AG09319 (cell line): Measurements from ENCODE around the gene CCR8.
A peak's percentile ranks its signal among the peaks of the same experiment; 100 is the strongest.

ENCODE experiments used
- DNase-seq: peaks from one replicate; pipeline ENCODE4 v3.0.0-alpha.2; 2010; ENCODE audit warnings: low read depth; ENCODE audit errors: extremely low read depth
- TF ChIP-seq, protein P1 (sequence below): IDR thresholded peaks from 2 replicates; pipeline ENCODE4 v1.5.1; 2011; ENCODE audit warnings: low read depth, mild to moderate bottlenecking, inconsistent platforms, low read length, moderate library complexity

Gene CCR8

DNA sequence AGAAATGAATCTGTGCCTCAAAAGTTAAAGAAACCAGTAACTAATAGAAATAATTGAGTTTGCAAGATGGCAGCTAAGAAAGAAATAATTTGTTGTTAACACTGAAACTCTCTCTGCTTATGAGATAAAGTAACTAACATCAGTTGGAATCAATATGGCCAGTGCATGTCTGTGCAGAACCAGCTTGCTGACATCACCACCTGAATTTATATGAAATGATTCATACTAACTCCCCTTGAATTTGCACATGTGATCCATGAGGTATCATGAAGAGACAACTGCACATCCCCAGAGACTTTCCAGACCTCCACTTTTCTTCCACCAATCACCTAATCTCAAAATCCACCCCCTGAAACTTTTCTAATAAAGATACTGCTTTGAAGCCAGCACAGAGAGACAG lies 43.3 kb downstream of the CCR8 start:
- no peak for DNase-seq
- TF ChIP-seq, protein P1, sequence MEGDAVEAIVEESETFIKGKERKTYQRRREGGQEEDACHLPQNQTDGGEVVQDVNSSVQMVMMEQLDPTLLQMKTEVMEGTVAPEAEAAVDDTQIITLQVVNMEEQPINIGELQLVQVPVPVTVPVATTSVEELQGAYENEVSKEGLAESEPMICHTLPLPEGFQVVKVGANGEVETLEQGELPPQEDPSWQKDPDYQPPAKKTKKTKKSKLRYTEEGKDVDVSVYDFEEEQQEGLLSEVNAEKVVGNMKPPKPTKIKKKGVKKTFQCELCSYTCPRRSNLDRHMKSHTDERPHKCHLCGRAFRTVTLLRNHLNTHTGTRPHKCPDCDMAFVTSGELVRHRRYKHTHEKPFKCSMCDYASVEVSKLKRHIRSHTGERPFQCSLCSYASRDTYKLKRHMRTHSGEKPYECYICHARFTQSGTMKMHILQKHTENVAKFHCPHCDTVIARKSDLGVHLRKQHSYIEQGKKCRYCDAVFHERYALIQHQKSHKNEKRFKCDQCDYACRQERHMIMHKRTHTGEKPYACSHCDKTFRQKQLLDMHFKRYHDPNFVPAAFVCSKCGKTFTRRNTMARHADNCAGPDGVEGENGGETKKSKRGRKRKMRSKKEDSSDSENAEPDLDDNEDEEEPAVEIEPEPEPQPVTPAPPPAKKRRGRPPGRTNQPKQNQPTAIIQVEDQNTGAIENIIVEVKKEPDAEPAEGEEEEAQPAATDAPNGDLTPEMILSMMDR, result no peak

DNA sequence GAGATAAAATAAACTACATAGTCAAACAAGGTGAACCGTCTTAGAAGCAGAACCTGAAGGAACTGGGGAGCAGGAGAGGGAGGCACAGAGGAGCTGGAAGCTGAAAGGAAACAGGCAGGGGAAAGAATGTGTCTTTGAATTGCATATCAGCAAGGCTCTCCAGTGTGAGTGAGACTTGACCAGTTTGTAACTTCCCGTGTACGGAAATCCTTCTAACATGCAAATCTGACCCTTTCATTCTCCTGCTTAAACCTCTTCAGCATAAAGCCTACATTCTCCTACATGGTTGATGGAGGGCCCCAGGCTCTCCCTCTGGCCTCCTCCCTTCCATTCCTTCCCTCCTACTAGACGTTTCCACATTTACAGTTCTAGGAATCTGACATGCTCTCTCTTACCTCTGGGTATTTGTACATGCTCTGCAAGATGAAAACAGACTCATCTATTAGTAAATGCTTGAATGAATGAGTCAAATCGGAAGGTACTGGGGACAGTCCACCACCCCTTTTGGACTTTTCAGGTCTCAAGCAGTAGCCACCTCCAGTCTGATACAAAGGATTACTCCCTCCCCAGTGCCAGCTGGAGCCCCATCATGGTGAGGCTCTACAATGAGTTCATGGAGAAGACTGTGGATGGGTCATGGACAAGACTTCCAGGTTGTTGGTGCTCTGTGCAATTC lies 47.6 kb downstream of the CCR8 start:
- TF ChIP-seq, protein P1, result no peak
- DNase-seq, result no peak

DNA sequence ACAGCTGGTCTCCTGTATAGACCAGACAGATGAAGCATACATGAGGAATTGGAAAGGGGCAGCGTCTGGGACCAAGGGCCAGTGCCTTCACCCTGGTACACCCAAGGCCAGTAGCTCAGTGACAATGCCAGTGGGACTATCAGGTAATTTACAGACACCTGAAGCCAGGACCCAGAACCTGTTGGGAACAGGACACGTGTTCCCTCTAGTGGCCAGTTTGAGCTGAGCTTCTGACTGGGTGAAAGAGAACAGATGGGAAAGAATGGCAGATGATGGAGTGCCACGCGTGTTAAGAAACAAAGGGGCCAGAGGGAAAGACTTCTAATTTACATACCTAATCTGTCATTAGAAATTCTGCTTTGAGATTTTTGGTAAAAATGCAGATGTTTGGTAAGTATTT lies 48.6 kb downstream of the CCR8 start:
- no peak for DNase-seq
- TF ChIP-seq, protein P1, result peak; percentile 48

DNA sequence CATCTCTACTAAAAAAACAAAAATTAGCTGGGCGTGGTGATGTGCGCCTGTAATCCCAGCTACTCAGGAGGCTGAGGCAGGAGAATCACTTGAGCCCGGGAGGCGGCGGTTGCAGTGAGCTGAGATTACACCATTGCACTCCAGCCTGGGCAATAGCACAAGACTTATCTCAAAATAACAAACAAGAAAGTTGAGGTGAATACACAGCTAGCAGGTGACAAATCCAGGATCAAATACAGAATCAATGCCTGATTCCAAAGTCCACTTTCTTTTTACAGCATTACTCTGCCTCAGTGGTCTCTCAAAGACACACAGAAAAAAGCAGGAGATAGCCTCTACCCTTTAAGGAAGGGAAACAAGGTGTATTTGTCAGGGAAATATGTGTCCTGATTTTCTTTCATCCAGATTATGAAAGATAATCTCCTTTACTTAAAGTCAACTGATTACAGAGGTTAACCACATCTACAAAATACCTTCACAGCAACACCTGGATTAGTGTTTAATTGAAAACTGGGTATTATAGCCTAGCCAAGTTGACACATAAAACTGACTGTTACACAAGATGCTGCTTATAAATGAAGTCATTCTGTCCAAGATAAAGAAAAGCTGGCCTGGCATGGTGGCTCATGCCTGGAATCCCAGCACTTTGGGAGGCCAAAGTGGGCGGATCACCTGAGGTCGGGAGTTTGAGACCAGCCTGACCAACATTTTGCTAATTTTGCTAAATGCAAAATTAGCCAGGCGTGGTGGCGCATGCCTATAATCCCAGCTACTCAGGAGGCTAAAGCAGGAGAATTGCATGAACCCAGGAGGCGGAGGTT lies 49.7 kb downstream of the CCR8 start:
- TF ChIP-seq, protein P1, result no peak
- no peak for DNase-seq

GRCh38 chr3:39379778-39380155 lies 50.3 kb downstream of the CCR8 start:
- TF ChIP-seq, protein P1, result no peak

GRCh38 chr3:39381432-39381831 lies 51.9 kb downstream of the CCR8 start:
- DNase-seq, result no peak
- TF ChIP-seq, protein P1, result no peak

More at GRCh38 chr3:39379778-39380155, 50.3 kb downstream of the CCR8 start:
- DNase-seq, result no peak
